Suppressor macrophage treated with lipopolysaccharide for 1 hour (primary cell): ENCODE data around the gene GPR37.
A peak's percentile ranks its signal among the peaks of the same experiment; 100 is the strongest.

ENCODE experiments used
- DNase-seq, 3 donors: peaks; one replicate each; pipeline ENCODE4 v3.0.0-alpha.2; 2020 to 2022

The GPR37 gene, protein sequence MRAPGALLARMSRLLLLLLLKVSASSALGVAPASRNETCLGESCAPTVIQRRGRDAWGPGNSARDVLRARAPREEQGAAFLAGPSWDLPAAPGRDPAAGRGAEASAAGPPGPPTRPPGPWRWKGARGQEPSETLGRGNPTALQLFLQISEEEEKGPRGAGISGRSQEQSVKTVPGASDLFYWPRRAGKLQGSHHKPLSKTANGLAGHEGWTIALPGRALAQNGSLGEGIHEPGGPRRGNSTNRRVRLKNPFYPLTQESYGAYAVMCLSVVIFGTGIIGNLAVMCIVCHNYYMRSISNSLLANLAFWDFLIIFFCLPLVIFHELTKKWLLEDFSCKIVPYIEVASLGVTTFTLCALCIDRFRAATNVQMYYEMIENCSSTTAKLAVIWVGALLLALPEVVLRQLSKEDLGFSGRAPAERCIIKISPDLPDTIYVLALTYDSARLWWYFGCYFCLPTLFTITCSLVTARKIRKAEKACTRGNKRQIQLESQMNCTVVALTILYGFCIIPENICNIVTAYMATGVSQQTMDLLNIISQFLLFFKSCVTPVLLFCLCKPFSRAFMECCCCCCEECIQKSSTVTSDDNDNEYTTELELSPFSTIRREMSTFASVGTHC

DNA sequence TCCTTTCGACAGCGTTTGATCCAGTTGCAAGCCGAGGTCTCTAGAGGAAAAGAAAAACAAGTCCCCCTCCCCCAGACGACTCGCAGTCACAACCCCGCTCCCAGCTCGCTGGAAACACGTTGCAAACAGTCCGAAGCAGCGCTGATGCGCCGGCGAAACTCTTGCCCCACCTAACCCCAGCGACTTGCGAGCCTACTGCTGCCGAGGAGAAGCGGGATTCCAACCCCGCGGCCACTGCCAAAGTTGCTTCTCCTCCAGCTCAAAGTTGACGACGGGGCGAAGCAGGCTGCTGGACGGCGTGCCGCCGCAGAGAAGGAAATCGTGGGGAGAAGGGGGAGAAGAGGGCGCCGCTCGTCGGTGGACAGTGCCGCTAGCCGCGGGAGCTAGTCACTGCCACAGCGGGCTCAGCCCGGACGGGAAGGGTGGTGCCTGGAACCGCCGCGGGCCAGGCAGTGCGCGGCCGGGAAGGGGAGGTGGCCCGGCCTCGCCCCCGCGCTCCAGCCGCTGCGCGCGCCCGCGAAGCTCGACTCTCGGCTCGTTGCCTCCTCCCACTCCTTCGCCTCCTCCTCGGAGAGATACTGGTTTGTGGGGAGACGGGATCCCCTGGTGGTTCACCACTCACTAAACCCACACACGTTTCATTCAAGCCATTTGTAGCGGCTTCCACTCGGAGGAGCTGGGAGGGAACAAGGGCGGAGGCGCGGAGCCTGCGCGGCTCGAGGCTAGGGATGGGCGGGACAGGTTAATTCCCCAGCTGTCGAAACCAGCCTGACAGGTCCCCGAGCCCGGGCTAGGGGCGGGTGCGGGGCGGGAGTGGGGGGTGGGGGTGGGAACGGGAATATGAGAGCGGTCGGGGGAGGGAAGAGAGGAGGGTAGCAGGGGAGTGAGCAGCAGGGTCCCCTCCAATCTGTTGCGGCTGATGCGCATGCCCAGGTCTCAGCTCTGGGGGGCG, at the start of gene GPR37:
Gene GPR37 (minus strand): TSS at position 392 of the 952 bp plus-strand sequence. CDS start 816 bp downstream, outside the sequence.
- DNase-seq, result peak; percentile 65 to 84 (median 72)

DNA sequence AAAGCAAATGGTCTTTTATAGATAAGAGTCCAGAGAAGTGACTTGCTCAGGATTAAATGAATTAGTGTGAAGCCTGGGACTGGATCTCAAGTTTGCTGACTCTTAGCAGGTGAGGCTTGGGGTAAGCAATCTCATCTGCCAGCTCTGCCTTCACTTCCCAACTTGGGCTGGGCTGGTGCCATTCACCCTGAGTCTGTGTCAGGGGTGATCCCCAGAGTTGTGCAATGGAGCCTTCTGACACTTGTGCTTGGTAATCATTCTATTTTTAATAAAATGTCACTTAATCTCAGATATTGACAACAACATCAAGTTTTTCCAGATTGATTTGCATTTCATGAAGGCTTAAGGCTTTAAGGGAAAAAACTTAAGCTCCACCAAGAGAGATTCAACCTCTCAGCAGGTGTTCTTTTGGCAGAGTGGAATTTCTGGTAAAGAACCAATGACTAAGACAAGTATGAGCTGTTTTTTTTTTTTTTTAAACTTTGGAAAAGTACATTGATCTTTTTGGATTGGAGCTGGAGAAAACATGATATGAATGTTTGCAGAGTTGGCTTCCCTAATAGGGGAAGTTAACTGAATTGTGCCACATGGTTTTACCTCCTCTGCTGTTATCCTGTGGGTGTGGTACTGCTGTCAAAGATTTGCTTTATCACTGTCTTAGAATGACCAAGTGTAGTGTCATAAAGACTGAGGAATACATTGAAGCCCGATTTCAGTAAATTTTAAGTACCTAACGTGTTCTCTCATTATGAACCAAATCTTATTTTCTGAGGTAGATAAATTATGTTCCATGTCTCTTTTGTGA, 48.6 kb upstream of the GPR37 start:
- peak; percentile 49 to 75 (median 68) for DNase-seq

DNA sequence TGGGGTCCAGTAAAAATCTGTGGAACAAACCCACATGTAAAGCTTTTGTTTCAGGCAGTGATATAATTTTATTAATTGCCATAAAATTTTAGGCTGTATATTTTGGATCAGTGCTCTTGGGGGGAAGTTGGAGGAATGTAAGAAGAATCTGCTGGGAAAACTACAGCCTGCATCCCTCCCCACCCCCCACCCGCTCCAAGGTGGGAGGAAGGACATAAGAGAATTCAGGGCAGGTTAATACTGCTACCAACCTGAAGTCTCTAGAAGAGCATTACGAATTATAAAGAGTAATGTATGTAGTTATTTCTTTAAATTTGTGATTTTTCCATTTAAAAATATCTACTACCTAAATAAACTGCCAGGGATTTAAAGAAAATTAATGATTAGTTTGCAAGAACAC, 47.2 kb upstream of the GPR37 start:
- no peak for DNase-seq

DNA sequence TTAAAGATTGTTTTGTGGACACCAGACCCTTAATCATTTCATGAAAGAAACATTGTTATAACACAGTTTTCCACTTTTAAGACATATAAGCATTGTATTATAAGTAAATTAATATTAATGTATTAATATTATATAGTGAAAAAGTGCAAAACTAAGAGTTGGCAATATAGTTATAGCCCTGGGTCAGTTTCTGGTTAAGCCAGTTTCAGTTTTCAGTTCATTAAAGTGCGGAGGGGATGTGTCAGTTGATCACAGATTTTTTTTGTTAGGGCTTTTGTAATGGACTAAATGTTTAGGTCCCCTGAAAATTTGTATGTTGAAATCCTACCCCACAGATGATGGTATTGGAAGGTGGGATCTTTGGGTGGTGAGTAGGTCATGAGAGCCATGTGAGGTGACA, 45.7 kb upstream of the GPR37 start:
- no peak for DNase-seq

DNA sequence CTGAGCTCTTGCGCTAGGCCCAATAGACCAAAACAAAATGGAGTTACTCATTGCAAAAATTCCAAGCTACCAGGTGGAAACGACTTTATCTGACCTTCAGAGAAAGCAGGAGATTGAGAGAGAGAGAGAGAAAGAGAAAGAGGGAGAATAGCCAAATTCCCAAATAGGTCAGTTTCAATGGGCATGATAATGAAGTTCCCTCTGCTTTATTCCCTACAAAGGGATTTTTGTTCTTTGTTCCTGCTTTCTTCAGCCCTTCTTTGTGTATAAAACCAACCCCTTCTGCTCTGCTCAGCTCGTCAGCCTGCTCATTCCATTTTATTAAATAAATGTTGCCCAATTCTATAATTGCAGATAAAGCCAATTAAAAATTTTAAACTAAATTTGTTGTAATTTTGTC, 45.0 kb upstream of the GPR37 start:
- no peak for DNase-seq

DNA sequence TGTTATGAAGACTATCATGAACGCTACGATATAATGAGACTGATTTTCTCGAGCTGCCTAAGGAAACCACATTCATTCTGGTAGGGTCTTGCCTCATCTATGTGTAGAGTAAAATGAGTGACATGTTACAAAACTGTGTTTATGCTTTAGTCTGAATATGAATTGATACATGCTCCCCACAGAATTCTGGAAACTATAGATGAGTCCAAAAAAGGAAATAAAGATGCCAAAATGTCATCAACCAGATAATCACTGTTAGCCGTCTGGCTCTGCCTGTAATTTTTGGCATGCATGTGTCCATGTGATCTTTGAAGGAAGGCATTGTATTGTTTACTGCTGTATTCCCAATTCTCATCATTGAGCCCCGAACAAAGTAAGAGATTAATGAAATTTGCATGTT, 42.6 kb upstream of the GPR37 start:
- no peak for DNase-seq

DNA sequence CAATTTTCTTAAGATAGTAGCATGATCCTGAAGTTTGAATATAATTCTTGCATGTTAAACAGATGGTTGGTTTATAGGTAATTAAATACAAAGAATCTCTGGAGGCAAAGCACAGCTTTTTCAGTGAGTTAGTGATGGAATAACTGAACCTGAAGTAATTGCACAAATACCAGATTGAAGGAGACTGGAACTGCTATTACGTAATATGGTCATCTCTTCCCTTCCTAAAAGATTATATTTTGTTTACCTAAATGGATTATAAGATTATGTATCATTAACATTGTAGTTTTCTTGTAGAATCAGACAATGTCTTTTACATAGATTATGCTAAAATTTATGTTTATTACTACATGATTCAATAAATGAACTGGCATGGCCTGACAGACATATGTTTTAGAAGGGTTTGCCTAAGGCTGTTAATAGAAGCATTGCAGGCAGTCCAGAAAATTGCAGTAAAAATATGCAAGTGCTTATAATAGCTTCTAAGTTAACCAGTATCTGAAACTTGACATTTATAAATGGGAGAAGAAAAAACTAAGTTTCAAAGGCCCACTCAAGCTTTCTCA, 35.8 kb upstream of the GPR37 start:
- no peak for DNase-seq

DNA sequence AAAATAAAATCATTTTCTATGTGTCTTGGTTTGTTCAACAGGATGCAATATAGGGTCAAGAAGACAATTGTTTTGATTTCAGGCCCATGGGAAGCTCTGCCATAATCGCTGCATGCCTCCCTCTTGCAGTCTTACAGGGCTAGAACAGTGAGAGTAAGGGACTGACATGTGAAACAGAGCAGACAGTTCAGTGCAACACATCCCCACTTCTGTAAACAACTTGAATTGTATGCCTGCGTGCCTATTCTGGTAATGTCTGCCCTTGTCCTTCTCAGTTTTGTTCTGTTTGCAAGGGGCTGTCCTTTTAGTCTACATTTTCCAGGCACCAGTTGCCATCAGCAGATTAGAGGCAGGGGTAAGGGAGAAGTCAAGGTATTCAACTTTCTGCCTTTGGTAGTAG, 34.8 kb upstream of the GPR37 start:
- DNase-seq, result no peak

DNA sequence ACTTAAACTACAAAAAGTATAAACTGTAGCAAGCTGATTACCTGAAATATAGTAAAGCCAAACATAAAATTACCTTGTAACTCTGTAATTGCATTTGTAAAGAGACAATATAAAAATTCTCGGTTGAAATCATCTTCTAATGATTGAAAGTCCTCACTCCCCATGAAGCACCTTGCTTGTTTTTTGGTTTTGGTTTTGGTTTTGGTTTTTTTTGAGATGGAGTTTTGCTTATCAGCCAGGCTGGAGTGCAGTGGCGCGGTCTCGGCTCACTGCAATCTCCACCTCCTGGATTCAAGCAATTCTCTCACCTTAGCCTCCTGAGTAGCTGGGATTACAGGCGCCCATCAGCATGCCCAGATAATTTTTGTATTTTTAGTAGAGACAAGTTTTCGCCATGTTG, 33.9 kb upstream of the GPR37 start:
- DNase-seq, result no peak

DNA sequence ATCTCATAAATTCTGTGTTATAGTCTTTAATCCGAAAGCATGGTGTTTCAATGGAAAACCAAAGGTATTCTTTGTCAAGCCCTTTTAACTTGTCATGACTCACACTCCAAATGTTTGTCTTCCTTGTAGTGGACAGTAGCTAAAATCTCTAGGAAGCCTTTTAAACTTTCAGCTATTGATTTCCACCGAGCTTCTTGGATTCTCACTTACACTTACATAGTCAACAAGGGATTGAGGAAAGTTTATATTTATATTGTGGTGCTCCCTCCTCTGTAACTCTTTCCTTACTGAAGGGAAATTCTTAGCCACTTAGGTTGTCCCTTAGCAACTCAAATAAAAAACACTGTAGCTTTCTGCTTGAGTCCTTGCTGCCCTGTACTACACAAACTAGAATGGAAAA, 31.2 kb upstream of the GPR37 start:
- no peak for DNase-seq

DNA sequence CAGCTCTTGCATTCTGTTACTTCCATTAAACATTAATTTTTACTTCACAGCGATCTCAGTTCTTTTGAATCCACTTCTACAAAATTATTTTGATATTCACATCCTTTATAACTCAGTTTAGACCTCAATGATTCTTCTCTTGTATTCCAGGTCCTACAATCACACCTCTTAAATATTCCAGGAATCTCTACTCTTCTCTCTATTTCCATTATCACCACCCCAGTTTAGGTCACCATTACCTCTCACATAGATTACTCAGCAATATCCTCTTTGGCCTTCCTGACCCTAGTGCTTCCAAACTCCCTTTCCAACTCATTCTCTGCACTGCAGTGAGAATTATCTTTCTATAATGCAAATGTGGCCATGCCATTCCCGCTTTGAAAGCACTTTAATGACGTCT, 27.1 kb upstream of the GPR37 start:
- no peak for DNase-seq

DNA sequence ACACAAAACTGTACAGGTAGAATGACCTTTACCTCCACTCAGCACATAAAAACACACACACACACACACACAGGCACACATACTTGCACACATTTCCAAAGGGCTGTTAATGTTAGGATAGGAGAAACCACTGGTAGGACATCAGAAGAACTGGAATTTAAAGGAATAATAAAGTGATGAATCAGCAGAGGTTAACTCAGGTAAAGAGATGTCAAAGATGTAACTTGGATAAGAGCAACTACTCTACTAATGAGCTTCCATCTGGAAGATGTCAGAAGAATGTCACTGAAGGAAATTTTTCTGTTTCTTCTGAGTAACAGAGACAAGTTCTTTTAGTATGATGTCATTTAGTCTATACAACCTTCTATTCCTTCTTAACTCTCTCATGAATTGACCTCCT, 26.4 kb upstream of the GPR37 start:
- no peak for DNase-seq

DNA sequence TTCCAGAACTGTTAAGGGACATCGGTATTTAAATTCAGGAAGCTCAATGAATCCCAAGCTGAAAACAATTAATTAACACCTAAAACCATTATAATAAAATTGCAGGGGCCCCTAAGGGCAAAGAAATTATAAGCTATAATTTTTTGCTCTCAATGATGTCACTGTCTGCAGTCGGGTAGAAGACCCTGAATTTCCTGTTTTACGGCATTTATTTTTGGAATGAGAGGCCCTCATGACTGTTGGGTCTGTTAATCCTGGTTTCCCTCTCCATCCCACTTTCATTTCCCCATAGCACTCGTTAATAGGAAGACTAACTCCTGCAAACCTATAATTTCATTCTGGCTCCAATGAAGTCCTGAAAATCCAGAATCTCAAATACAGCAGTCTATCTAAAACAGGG, 25.8 kb upstream of the GPR37 start:
- DNase-seq, result no peak

DNA sequence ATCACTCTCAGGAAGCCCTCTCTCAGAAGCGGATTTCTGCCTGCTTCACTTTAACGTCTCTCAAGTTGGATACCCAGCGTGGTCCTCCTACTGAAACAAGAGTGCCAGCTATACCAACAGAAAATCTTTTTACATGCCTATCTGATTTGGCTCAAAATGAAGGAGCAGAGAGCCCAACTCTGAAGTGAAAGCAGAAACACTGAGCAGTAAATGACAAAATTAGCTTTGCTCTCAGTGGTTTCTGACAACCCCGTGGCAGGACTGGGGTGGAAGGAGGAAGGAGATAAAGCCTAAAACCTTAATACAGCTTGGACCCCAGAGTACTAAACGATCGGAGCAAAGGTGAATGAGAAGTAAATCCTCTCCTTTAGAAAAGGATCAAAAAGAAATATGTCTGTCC, 25.1 kb upstream of the GPR37 start:
- DNase-seq, result no peak

DNA sequence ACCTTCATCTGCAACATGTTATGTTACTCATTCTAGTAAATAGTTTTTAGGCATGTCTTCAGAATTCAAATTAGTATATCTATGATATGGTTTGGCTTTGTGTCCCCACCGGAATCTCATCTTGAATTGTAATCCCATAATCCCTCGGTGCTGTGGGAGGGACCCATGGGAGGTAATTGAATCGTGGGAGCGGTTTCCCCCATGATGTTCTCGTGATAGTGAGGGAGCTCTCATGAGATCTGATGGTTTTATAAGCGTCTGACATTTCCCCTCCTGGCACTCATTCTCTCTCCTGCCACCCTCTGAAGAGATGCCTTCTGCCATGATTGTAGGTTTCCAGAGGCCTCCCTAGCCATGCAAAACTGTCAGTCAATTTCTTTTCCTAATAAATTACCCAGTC, 20.4 kb upstream of the GPR37 start:
- no peak for DNase-seq

DNA sequence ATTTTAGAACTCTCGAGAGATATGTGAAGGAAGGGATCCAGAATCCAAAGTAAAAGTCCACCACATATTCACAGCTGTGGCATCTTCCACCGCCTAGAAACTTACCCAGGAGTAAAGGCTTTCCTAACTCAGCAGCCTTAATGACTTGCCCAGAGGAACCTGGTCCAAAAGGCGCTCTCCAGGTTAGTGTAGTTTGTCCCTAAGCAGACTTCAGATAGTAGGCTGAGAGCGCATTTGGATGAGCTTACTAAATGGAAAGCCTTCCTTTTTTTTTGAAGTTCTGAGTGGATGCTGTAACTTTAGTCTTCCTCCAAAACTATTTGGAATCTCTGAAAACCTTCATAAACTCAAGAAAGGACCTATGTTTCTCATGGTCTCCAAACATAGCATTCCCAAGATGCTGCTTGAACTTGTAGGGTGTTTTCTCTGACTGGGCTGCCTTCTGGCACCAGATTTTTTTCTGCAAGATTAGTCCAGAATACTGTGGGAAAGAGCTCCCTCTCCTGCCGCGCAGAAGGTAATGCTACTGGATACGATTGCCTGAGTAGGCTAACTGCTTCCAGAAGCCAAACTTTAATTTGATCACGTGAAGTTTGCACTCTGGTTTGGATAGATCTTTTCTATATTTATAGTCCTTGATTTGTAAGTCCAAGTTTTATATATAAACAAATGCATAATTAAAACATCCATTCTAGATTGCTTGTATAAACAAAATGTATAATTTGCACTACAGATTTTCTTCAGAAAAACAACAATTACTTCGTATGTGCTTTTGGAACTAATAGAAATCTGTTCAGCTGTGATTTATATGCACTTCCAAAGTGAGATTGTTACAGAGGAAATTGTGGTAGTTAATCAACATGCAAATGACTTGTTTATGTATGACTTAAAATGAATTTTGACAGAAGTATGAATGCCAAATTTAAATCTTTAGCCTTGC, 19.6 kb upstream of the GPR37 start:
- peak; percentile 39 to 46 (median 42) for DNase-seq

DNA sequence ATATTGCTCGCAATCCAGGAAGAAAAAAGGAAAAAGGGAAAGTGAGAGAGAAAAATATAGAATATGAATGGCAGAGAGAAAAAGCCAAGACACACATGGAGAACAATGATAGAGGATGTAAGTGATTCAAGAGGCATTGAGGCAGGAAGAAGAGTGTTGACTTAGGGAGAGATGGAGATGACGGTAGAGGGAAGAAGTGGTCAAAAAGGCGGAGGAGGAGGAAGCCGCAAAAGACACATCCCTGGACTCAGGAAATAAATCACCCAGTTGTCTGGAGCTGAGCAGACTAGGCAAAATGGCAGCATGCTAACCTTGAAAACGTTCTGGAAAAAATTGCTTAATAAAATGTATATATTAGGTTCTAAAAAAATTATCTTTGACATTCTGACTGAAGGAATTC, 17.7 kb upstream of the GPR37 start:
- DNase-seq, result no peak

DNA sequence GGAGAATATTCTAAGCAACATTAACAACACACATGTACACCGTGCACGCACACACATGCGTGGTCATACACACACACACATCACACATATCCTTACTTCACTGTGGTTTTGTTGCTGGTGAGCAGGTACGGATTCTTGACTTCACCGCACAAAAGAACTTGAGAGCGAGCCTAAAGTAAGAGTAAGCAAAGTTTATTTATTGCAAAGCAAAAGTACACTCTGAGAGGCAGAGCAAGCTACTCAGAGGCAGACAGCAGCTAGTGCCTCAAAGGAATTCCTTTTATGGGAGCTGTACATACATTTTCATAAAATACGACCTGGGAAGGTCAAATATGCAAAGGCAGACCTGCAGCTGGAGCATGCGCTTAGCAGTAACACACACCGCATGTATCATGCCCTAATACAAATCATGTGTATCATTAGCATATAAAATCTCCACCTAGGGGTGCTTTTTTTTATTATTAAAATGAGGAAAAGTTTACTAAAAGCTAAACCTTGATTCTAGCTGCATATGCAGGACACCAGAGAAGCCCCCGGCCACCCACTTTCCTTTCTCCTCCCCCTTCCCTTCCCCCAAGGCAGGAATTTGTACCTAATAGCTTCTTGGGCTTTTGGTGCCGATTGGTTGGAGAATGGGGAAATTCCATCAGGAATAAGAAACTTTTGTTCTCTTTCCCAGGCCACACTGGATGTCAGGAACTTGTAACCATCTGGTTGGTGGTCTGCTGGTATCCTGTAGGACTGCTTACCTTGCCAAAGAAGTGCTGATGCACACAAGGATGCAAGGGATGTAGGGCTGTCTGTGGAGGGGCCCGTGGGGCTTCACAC, 16.5 kb upstream of the GPR37 start:
- DNase-seq, result no peak

DNA sequence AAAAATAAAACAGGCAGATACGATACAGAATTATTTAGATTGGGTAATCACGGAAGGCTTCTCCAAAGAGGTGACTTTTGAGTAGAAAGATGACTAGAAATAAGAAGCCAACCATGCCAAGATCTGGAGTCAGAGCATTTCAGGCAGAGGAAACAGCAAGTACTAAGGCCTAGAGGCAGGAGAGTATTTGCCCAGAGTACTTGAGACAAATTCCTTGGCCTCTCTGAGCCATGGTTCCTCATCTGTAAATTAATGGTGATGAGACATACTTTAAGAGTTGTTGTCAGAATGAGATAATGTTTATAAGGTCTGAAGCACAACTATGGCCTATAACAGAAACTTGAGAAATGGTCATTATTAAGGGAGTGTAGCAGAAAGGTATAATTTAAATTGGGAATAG, 15.8 kb upstream of the GPR37 start:
- no peak for DNase-seq

DNA sequence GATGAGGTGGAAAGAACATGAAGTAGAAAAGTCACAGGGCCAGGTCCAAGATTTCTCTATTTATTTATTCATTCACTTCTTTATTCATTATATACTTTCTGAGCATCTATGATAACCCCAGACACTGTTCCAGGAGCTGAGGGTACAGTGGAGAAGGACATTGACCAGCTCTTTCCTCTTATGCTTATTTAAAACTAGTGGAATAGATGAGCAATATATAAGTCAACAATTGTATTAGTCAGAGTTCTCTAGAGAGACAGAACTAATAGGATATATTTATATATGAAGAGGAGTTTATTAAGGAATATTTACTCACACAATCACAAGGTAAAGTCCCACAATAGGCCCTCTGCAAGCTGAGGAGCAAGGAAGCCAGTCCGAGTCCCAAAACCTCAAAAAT, 15.0 kb upstream of the GPR37 start:
- no peak for DNase-seq
